NCI-H526 (cell line): ENCODE data around the gene MYO18A.
"Not testable (repeated sequence)": the region's sequence is repeated elsewhere in the genome, so short reads cannot be mapped to it uniquely, and the experiment has no call there.

ENCODE experiments used
- DNase-seq, 2 experiments: peaks; one replicate each; lab custom pipeline; 2025; lab: John Stamatoyannopoulos, UW

The MYO18A gene

GRCh38 chr17:29147228-29147627 is 33.0 kb downstream of the MYO18A start:
- not testable (repeated sequence) for DNase-seq

DNA sequence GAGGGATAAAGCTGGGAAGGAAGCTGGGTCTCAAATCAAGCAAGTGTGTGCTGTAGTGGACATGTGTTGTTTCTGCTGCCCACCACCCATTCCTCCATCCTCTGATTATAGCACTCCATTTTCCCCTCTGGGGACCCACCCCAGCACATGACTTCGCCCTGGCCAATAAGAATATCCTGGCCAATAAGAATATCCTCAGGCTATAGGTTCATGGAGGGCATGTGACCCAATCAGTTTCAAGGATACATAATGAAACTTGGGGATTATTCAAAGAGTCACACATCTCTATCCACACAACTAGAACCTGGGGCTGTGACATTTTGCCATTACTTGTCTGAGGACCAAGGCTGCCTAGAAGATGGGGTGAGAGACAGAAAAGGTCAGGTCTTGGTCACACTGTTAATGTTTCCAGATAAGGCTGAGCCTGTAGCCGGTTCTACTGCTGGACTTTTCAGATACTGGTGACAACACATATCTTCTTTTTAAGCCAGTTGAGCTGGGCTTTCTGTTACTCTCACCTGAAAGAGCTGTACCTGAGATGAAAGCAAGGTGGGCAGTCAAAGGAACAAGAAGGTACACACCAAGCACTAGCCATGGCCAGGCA is 33.7 kb downstream of the MYO18A start:
- no peak for DNase-seq

DNA sequence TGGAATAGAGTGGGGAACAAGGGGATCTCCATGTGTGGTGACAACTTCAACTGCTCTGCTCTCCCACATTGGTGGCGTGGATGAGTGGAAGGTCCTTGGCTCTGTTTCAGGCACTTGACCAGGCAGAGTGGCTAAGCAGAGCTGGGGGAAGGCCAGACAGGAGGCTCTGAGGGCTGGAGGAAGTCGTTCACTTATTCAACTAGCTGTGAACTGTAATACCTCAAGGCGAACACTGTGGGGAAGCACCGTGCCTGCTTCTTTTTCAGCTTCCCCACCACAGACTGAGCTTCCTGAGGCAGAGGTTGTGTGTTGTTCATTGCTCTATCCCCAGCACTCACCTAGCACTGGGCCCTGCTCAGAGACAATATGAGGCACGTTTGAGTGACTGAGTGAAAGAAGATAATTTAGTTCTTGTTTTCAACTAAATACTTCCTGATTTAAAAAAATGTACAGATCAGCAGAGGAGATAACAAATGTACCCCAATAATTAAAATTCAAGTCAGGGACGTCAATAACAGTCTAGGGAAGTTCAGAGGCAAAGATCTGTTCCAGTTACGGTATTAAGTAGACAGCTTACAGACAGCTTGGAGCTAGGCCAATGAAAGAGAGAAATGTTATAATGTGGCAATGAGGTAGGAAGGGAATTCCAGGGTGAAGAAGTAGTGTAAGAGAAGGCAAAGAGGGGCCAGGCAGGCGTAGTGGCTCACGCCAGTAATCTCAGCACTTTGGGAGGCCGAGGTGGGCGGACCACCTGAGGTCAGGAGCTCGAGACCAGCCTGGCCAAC is 34.7 kb downstream of the MYO18A start:
- peak; percentile 73 to 89 for DNase-seq

DNA sequence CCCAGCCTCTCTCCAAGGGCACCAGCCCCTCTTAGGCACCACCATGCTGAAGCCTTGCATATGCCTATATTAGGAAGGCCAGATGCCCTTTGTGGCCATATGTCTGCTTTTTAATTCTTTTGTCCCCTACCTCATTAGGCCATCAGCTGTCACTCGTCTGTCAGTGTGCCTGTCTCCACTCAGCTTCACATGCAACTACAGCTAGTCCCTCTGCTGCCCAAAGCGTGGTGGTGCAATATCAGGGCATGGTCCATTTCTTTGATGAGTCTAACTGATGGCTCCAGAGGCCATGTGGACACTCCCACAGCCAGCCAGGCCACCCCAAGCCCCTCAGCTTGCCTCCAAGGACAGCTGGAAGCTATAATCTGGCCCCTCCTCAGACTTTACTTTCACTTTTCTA is 36.3 kb downstream of the MYO18A start:
- DNase-seq: peak; percentile 39 to 61

DNA sequence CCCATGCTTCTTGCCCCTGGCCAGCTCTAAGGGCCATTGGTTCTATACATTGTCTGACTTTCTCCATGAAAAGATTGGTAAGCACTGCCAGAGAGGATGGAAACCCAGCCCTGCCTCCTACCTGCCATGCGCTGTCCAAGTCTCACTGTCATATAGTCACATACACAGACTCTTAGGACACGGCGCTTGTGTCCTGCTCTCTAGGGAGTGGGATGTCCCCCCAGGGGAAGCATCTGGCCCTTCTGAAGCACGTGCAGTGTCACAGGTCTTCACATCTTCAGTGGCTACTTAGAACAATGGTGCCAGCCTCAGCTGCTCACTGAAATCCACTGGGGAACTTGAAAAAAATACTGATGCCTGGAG is 38.7 kb downstream of the MYO18A start:
- DNase-seq: no peak

GRCh38 chr17:29140631-29141513 is 39.3 kb downstream of the MYO18A start:
- peak; percentile 35 to 63 for DNase-seq

DNA sequence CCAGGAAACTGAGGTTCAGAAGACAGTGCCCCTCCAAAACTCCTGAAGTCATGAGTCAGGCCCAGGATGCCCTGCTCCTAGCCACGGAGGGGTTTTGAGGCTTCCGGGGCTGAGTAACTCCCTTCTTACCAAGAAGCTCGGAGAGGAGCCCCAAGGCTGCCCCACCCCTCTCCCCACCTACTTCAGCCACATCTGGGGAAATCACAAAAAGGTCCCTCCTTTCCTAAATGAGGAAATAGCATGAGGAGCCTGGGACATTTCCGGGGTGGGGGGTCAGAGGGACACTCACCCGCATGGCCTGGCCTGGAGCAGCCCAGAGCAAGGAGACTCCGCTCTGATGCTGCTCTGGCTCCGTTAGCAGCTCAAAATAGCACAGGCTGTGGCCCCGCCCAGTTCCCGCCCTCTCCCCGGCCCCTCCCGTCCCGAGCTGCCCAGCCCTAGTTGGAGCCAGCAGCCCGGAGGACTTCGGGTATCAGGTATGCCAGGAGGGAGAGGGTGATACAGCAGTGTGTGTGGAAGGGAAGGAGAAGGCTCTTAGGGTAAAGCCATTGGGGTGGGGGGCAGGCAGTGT is 40.1 kb downstream of the MYO18A start:
- peak; percentile 62 to 94 for DNase-seq

GRCh38 chr17:29138971-29139691 is 41.1 kb downstream of the MYO18A start:
- peak in 1 of 2 experiments; percentile 24 for DNase-seq

DNA sequence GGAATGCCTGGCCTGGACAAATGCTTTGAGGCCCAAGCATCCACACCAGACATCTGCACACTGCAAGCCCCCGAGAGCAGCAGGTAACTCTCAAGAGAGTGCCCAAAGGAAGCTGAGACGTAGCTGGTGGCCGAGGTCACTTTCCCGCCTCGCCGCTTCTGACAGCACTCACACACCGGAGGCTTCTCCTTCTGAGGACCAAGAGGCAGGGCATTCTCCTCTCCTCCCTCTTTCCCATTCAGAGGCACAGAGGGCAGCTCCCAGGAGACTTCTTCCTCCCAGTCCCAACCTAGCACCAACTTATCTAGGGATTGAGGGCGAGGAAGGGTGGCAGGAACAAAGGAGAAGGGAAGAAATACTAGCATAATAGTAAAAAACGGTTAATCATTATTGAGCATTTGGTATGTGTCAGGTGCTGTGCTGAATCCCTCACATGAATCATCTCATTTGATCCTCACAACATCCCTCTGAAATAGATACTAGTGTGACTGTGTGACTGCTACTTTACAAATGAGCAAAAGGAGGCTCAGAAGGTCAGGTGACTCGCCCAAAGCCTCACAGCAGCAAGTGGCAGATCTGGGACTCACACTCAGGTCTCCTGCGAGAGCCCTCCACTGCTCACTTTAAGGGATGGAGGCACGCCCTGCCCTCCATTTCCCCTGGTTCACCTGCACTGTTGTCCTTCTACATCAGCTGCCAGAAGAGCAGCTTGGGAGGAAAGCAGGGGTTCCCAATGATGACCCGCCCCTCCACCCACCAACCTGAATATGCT is 41.8 kb downstream of the MYO18A start:
- no peak for DNase-seq

- no peak for DNase-seq
These were observed 43.0 kb downstream of the MYO18A start for GRCh38 chr17:29136998-29137730.

DNA sequence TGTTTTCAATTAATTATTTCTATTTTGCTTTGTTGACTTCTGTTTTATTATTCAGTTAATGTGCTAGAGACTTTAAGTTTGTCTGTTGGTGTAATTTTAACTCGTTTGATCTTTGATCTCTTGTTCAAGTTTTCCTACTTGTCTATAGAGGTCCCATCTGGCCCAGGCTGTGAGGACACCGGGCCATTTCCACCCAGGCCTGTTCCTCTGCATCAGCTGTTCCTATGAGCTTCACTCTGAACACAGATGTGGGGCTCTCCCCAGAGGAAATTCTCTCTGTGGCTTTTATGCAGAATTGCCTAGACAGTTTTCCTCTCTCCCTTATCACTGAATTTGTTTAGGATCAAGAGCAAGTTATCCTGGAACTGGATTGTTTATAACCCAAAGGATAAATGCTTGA is 44.7 kb downstream of the MYO18A start:
- no peak for DNase-seq

DNA sequence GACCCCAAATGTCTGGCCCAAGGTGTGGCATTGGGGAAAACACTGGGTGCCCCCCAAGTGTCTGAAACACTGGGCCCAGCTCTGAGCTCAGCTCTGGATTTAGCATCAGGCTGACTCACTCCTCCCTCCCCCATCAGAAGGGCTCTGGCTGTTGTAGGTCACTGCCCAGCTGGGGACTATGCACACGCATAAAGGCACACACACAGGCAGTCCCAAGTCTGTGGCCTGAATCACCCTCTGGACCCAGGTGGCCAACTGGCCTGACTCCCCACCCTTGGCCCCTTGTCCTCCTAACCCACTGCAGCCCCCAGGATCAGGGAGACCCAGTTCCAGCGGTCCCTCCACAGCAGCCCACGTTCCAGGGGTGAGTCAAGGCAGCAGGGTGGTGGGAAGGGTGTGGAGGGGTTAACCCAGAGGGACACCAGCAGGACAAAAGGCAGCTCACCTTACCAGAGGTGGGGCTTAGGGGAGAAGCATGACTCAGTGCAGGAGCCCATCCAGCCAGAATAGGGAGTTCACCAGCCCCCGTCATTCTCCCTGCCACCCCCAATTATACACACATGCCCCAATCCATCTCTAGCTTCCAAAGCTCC is 47.0 kb downstream of the MYO18A start:
- DNase-seq: no peak

DNA sequence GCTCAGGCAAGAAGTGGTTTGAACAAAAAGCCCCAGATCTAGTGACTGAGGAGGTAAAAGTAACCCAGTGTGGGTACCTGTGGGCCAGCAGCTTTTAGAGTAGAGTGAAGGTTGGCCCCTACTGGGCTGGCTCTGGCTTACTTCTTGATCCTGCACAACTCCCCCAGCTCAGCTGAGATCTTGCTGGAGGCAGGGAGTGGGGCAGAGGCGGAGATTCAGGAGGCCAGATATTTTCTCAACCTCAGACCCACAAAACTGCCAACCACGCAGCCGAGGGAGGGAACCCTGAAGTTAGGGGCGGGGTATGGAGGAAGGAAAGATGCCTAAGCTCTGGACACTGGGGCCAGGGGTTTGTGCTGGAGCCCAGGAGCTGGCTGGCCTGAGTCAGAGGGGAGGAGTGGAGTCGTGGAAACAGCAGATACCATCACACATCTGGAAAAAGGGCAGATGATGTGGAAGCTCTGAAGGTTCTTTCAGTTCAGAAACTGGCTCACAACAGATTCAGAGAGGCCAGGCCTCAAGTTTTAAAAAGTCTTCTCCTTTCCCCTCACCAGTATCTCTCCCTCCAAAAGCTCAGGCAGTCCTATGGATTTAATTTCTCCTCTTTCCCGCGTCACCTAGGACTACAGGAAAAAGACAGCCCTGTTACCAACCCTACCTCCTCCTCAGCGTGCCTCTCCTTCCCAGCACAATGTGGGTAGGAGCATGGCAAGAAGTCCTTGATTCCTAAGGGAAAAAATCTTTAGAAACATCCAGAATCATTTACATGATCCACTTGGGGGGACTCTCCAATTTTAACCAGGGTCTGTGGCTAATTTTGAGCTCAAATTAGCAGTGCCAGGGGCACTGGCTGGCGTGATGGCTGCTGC is 48.1 kb downstream of the MYO18A start:
- DNase-seq: no peak

DNA sequence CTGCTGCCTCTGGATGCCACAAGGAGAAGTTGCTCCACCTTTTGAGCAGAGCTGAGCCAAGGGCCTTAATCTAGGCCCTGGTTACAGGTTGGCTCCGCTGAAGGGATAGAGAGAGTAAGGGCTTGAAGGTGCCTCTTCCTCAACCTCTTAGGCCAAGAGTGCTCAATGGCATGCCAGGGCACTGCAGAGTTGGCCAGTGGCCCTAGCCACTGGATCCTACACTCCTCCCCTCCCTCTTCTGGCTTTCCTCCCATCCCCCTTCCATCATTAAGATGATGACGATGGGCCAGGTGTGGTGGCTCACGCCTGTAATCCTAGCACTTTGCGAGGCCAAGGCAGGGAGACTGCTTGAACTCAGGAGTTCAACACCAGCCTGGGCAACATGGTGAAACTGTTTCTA is 50.5 kb downstream of the MYO18A start:
- peak in 1 of 2 experiments; percentile 56 for DNase-seq

DNA sequence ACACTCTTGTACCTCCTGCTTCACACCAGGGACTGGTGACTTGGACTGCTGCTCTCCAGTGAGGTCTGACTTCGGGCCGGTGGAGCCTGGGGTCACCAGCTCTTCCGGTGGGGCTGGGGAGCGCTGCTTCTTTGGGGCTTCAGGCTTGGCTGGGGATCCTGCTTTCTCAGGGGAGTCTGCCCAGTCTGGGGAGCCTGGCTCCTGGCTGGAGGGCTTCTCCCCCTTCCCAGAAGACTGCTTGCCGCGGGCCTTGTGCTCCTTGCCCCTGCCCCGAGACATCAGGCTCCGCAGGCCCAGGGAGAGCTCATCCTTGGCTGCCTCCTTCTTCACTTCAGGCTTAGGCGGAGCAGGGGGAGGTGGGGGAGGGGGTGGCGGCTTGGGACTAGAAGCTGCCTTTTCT is 52.4 kb downstream of the MYO18A start:
- DNase-seq: no peak

GRCh38 chr17:29126268-29126930 is 53.8 kb downstream of the MYO18A start:
- DNase-seq: no peak

DNA sequence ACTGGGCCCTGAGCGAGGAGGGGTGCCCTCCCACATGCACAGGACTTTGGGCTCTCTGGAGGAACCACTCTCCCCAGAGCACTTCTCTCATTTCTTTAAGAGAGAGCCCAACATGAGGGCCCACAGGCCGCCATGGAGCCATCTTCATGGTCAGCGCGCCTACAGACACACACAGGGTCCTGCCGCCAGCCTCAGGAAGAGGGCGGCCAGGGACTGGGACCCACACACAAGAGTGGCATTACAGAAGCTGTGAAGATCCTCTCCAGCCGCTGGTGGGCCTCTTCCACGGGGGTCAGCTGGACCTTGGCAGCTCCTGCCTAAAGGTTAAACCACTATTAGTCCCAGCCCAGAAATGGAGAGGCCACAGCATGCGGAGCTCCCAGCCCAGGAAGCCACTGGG is 54.5 kb downstream of the MYO18A start:
- no peak for DNase-seq

DNA sequence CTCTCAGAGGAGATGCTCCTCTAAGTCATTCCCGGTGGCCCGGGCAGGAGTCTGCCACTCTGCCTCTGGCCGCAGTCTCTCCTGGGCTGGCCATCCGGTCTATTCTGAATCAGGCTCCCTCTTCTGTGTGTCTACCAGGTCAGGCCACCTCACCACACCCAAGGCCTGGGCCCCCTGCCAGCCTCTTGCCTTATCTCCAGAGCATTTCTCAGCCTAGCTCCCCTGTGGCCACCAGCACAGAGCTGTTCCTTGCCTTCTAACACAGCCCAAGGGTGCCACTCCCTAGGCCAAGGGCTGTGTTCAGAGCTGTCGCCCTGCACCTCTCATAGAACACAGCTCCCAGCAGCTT is 55.3 kb downstream of the MYO18A start:
- no peak for DNase-seq
